IMR-90 (cell line): ENCODE results near the gene ISG20L2. TPM values are rescaled to one million over a fixed set of nuclear protein-coding genes. Genes with fewer than 3 reads are reported as not detected.
A peak's percentile ranks its signal among the peaks of the same experiment; 100 is the strongest.

Experiments
- ATAC-seq: fragments of 200-7000 bp; cut with Tn5 transposase; 2 replicates; pipeline ENCODE4 v1.9.1; 2020; ENCODE audit warnings: low read depth, mild to moderate bottlenecking, moderate library complexity
- BruUV-seq: library from RNA; stranded (reverse); fragments of 400-500 nt; replicated peaks from 2 replicates; lab custom pipeline; 2021; lab: Mats Ljungman, UMichigan
- CTCF ChIA-PET: fragments of 300-600 bp; formaldehyde crosslinking; extraction: SDS; loops from one replicate; lab custom pipeline; 2021; ENCODE audit warnings: antibody characterized with exemption; lab: Yijun Ruan, JAX
- POLR2A ChIA-PET: fragments of 300-600 bp; sonication (Branson Sonifier 250); formaldehyde crosslinking; loops from one replicate; lab custom pipeline; 2022; ENCODE audit warnings: antibody characterized with exemption; ENCODE audit not compliant: unreplicated experiment; lab: Charles Lee
- DNase-seq: peaks from one replicate; pipeline ENCODE4 v3.0.0; 2013
- H2AFZ ChIP-seq: replicated peaks from 2 replicates; pipeline ENCODE3; 2013; ENCODE audit warnings: low read length, mild to moderate bottlenecking; ENCODE audit not compliant: poor library complexity
- H2AK5ac ChIP-seq: 2 replicates; pipeline ENCODE4 v1.6.1; 2013; ENCODE audit warnings: low read depth, low read length, inconsistent platforms
- H2AK9ac ChIP-seq: replicated peaks from 2 replicates; pipeline ENCODE3; 2013; ENCODE audit warnings: mild to moderate bottlenecking, low read depth, low read length, moderate library complexity; ENCODE audit not compliant: poor library complexity
- H2BK120ac ChIP-seq: 2 replicates; pipeline ENCODE4 v1.6.1; 2013; ENCODE audit warnings: low read depth, low read length, inconsistent platforms
- H2BK15ac ChIP-seq: 3 replicates; pipeline ENCODE4 v1.6.1; 2013; ENCODE audit warnings: low read depth, low read length, inconsistent platforms
- H2BK20ac ChIP-seq: 2 replicates; pipeline ENCODE4 v1.6.1; 2013; ENCODE audit warnings: low read depth, mild to moderate bottlenecking, inconsistent platforms, low read length, moderate library complexity
- H2BK5ac ChIP-seq: 2 replicates; pipeline ENCODE4 v1.6.1; 2013; ENCODE audit warnings: mild to moderate bottlenecking, low read depth, low read length, inconsistent platforms; ENCODE audit not compliant: poor library complexity, severe bottlenecking
- H3K14ac ChIP-seq: replicated peaks from 2 replicates; pipeline ENCODE4 v1.6.1; 2013; ENCODE audit warnings: low read depth, low read length, inconsistent platforms
- H3K18ac ChIP-seq: 2 replicates; pipeline ENCODE4 v1.6.1; 2013; ENCODE audit warnings: low read depth, low read length, control low read depth
- H3K23ac ChIP-seq: 2 replicates; pipeline ENCODE4 v1.6.1; 2013; ENCODE audit warnings: low read depth, low read length, inconsistent platforms
- H3K27ac ChIP-seq: 2 replicates; pipeline ENCODE4 v1.5.1; 2013; ENCODE audit warnings: mild to moderate bottlenecking, control low read depth, low read length; ENCODE audit not compliant: insufficient read depth
- H3K27me3 ChIP-seq: 2 replicates; pipeline ENCODE4 v1.6.1; 2013; ENCODE audit warnings: low read length; ENCODE audit not compliant: control insufficient read depth, insufficient read depth
- H3K36me3 ChIP-seq: 2 replicates; pipeline ENCODE4 v1.6.1; 2013; ENCODE audit warnings: low read length, mixed read lengths; ENCODE audit not compliant: control insufficient read depth, insufficient read depth
- H3K4ac ChIP-seq: 2 replicates; pipeline ENCODE4 v1.6.1; 2013; ENCODE audit warnings: low read depth, low read length, inconsistent platforms
- H3K4me1 ChIP-seq: 2 replicates; pipeline ENCODE4 v1.6.1; 2013; ENCODE audit warnings: low read length, mixed read lengths; ENCODE audit not compliant: control insufficient read depth, insufficient read depth
- H3K4me2 ChIP-seq: 2 replicates; pipeline ENCODE4 v1.6.1; 2013; ENCODE audit warnings: low read depth, mild to moderate bottlenecking, control low read depth, low read length, moderate library complexity
- H3K4me3 ChIP-seq: 2 replicates; pipeline ENCODE4 v1.5.1; 2013; ENCODE audit warnings: low read depth, mild to moderate bottlenecking, control low read depth, low read length, moderate library complexity; ENCODE audit not compliant: insufficient read depth
- H3K56ac ChIP-seq: 2 replicates; pipeline ENCODE4 v1.6.1; 2013; ENCODE audit warnings: low read length, inconsistent platforms; ENCODE audit not compliant: insufficient read depth; ENCODE audit errors: extremely low read depth
- H3K79me1 ChIP-seq, 2 experiments: 2 replicates each; pipeline ENCODE4 v1.6.1; 2013; ENCODE audit warnings: low read length in 2 of 2, inconsistent platforms in 1 of 2, low read depth in 1 of 2
- H3K9ac ChIP-seq: 2 replicates; pipeline ENCODE4 v1.6.1; 2013; ENCODE audit warnings: low read depth, low read length, control low read depth
- H3K9me1 ChIP-seq: 2 replicates; pipeline ENCODE4 v1.6.1; 2013; ENCODE audit warnings: low read length, inconsistent platforms; ENCODE audit not compliant: insufficient read depth
- H3K9me3 ChIP-seq: 2 replicates; pipeline ENCODE4 v1.6.1; 2013; ENCODE audit warnings: low read length; ENCODE audit not compliant: control insufficient read depth, insufficient read depth
- H4K20me1 ChIP-seq: 2 replicates; pipeline ENCODE4 v1.6.1; 2013; ENCODE audit warnings: low read length, inconsistent platforms; ENCODE audit not compliant: insufficient read depth
- H4K5ac ChIP-seq: 2 replicates; pipeline ENCODE4 v1.6.1; 2013; ENCODE audit warnings: mild to moderate bottlenecking, low read depth, low read length, control low read depth
- H4K8ac ChIP-seq, 2 experiments: 2 replicates each; pipeline ENCODE4 v1.6.1; 2013; ENCODE audit warnings: low read depth in 2 of 2, low read length in 2 of 2, control low read depth in 1 of 2, inconsistent platforms in 1 of 2
- H4K91ac ChIP-seq: 2 replicates; pipeline ENCODE4 v1.6.1; 2013; ENCODE audit warnings: low read depth, low read length, inconsistent platforms; ENCODE audit not compliant: insufficient read depth
- BHLHE40 ChIP-seq: fragments of 150-350 bp; IDR thresholded peaks from 2 replicates; pipeline ENCODE4 v1.6.1; 2016; ENCODE audit warnings: mild to moderate bottlenecking, low read depth, low read length
- CTCF ChIP-seq: conservative IDR thresholded peaks from 2 replicates; pipeline ENCODE4 v1.5.1; 2012; ENCODE audit warnings: mild to moderate bottlenecking, low read depth, low read length, improper control_type of control experiment
- MAFK ChIP-seq: IDR thresholded peaks from 2 replicates; pipeline ENCODE4 v1.6.1; 2012; ENCODE audit warnings: low read depth, low read length, improper control_type of control experiment
- MAZ ChIP-seq: IDR thresholded peaks from 2 replicates; pipeline ENCODE4 v1.6.1; 2012; ENCODE audit warnings: low read depth, mild to moderate bottlenecking, low read length, improper control_type of control experiment, moderate library complexity, borderline replicate concordance
- POLR2A ChIP-seq: IDR thresholded peaks from 2 replicates; pipeline ENCODE4 v1.6.1; 2012; ENCODE audit warnings: mild to moderate bottlenecking, low read depth, low read length
- RAD21 ChIP-seq: IDR thresholded peaks from 2 replicates; pipeline ENCODE4 v1.6.1; 2012; ENCODE audit warnings: low read length, improper control_type of control experiment
- SMC3 ChIP-seq: fragments of 150-350 bp; IDR thresholded peaks from 2 replicates; pipeline ENCODE4 v1.6.1; 2016; ENCODE audit warnings: low read depth, mild to moderate bottlenecking, antibody characterized with exemption, low read length, moderate library complexity
- WGBS, 2 experiments: methylation state at CpG; one replicate each; pipeline versions ENCODE4 v1.1.5 to v1.1.7; 2013; ENCODE audit warnings: missing lambda C conversion rate in 2 of 2; ENCODE audit not compliant: insufficient read length in 1 of 2; ENCODE audit errors: extremely low coverage in 2 of 2; 5-methylcytosine and 5-hydroxymethylcytosine counted together
- dilution Hi-C: fragments of 300-500 bp; cut with HindIII; formaldehyde crosslinking; loops from one replicate; pipeline ENCODE4 v1.14.3; 2018; ENCODE audit warnings: low sequenced_read_pairs; ENCODE audit not compliant: unreplicated experiment
- in situ Hi-C: fragments of 300-500 bp; cut with MboI; formaldehyde crosslinking; loops from 3 replicates; pipeline ENCODE4 v1.14.3; 2019; ENCODE audit warnings: low sequenced_read_pairs, inconsistent platforms, mixed read lengths
- intact Hi-C: fragments of 100-400 bp; cut with micrococcal nuclease; formaldehyde crosslinking; loops from 2 replicates; pipeline ENCODE4 v1.10.0; 2022
- polyA plus RNA-seq, 3 experiments: library from polyadenylated mRNA; depleted of rRNA; stranded (reverse); fragments of >200 nt; gene quantifications; 2 replicates each; pipeline ENCODE4 v1.2.3, GENCODE V29; 2012; ENCODE audit warnings: low replicate concordance in 1 of 3
- total RNA-seq: library from RNA; depleted of rRNA; stranded (reverse); fragments of >200 nt; gene quantifications from 2 replicates; pipeline ENCODE4 v1.2.3, GENCODE V29; 2012
- TF ChIP-seq, protein P1 (sequence below): fragments of 150-350 bp; IDR thresholded peaks from 2 replicates; pipeline ENCODE4 v1.6.1; 2016; ENCODE audit warnings: low read depth, mild to moderate bottlenecking, low read length, moderate library complexity, borderline replicate concordance

ISG20L2 gene
- total and polyA plus RNA-seq, 2 of the 4 experiments (the other 2 are of a cell fraction) = 17.0 to 27.3 TPM

DNA sequence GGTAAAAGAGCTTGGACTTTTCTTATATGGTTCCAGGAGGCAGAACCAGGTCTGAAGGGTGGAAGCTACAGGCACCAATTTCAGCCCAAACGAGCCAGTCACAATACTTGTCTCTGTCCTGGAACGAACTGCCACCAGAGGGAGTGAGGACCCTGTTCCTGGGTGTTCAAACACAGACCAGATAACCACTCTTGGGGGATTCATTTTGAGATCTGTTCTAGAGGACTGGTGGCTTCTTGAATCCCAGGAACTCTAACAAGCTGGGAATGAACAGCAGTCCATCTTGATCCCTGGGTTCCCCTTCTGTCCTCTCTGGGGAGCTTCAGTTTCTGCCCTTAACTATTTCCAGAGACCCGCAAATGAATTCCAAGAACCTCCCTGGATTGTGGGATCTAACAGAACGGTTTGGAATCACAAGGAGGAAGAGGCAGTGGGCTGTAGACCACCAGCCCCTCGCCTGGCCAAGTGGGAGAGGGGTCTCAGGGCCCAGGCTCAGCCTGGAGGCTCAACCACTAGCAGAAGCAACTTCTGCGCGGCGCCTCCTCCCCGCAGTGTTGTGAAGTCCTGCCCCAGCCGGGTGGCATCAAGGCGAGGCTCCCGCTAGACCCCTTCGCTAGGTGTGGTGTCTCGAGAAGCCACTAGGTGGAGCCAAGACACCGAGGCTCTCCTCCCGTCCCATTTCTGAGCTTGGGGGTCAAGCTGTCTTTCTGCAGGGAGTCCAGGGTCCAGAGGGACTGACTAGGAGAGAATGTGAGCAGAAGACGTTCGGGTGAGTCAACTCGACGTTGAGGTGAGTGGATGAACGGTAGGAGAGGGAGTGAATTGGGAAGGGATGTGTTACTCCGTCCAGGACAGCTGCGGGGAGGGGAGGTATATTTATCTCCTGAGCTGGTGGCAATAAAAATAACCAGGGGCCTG is 39.3 kb downstream of the ISG20L2 start:
- Histone ChIP-seq H3K9me3 (no peaks in the 10 kb centered on the region), H3K27ac (no peak overlapping the region), H4K5ac (no peak overlapping the region), H3K27me3 (peaks cover 3% of the 10 kb centered on the region; the same call in 1 of the 2 replicates), H4K91ac (peak overlapping the region; percentile 47; the same call in 1 of the 2 replicates), H3K4me2 (peak overlapping the region; percentile 81), H3K18ac (no peak overlapping the region), H4K20me1 (no peaks in the 10 kb centered on the region), H3K14ac (peak overlapping the region; percentile 57; the same call in 1 of the 2 replicates), H2BK15ac (no peak overlapping the region), H4K8ac (peak overlapping the region in 1 of 2 experiments; percentile 57; a peak in 1 of 4 replicates), H3K79me1 (no peaks in the 10 kb centered on the region), H3K4me1 (peaks cover 7% of the 10 kb centered on the region; the same call in 1 of the 2 replicates), H2AK9ac (peak overlapping the region; percentile 92), H2BK120ac (no peak overlapping the region), H2BK5ac (no peak overlapping the region), H3K56ac (no peak overlapping the region), H3K9ac (peak overlapping the region; percentile 20; the same call in 1 of the 2 replicates), H3K36me3 (no peaks in the 10 kb centered on the region), H3K4ac (peak overlapping the region; percentile 3; the same call in 1 of the 2 replicates), H3K4me3 (peak overlapping the region; percentile 13; the same call in 1 of the 2 replicates), H2BK20ac (no peak overlapping the region; the same call in 1 of the 2 replicates), H3K23ac (peak overlapping the region; percentile 44; the same call in 1 of the 2 replicates), H2AK5ac (no peak overlapping the region), H2AFZ (peak overlapping the region; percentile 97), H3K9me1 (no peaks in the 10 kb centered on the region)
- dilution Hi-C loops (no loop called here), in situ Hi-C loops (loop anchor here (5.0 kb wide), 1 partner anchor 33 kb away; no protein-coding TSS in a partner anchor), intact Hi-C loops (loop anchor here (1.0 kb wide), 5 partner anchors 16 to 238 kb away; partner anchors contain the start of genes CRABP2 and NTRK1)
- peak; percentile 96 for ATAC-seq
- TF ChIP-seq, protein P1, sequence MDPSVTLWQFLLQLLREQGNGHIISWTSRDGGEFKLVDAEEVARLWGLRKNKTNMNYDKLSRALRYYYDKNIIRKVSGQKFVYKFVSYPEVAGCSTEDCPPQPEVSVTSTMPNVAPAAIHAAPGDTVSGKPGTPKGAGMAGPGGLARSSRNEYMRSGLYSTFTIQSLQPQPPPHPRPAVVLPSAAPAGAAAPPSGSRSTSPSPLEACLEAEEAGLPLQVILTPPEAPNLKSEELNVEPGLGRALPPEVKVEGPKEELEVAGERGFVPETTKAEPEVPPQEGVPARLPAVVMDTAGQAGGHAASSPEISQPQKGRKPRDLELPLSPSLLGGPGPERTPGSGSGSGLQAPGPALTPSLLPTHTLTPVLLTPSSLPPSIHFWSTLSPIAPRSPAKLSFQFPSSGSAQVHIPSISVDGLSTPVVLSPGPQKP = no peak
- TF ChIP-seq CTCF (peak; percentile 96), SMC3 (peak; percentile 96), MAFK (no peak), MAZ (peak; percentile 77), POLR2A (no peak), BHLHE40 (no peak), RAD21 (peak; percentile 98)
- BruUV-seq = no TSS peak
- ChIA-PET CTCF (interaction anchor here (0.6 to 5.2 kb wide), 30 partner anchors 9 to 1431 kb away, joined by 3 to 104 read pairs (median 5); partner anchors contain the start of genes CRABP2, ISG20L2, METTL25B and MRPL24), POLR2A (no interaction called here)
- 5% methylated on average over 10 of the region's 23 CpGs; no CpG with 5 or more reads in 1 of the 2 experiments for WGBS, 2 experiments
- peak; percentile 80 for DNase-seq
